Activated T-cell treated with anti-CD3 and anti-CD28 coated beads, Interleukin-2, amount 50 U/mL, for 24 hours (primary cell): ENCODE data around the gene TAGLN2.

Experiments
- DNase-seq: peaks from one replicate; pipeline ENCODE4 v3.0.0-alpha.2; 2020
- H3K27ac Mint-ChIP-seq: 2 replicates; pipeline ENCODE4 v1.8.0; 2020; ENCODE audit warnings: mild to moderate bottlenecking, mixed read lengths
- H3K27me3 Mint-ChIP-seq: 2 replicates; pipeline ENCODE4 v1.8.0; 2020; ENCODE audit warnings: mixed read lengths
- H3K36me3 Mint-ChIP-seq: 2 replicates; pipeline ENCODE4 v1.8.0; 2020; ENCODE audit warnings: low read depth, mixed read lengths
- H3K4me1 Mint-ChIP-seq: 2 replicates; pipeline ENCODE4 v1.8.0; 2020; ENCODE audit warnings: low read depth, mixed read lengths
- H3K4me3 Mint-ChIP-seq: 2 replicates; pipeline ENCODE4 v1.8.0; 2020; ENCODE audit warnings: mild to moderate bottlenecking, moderate library complexity, mixed read lengths
- H3K9me3 Mint-ChIP-seq: 2 replicates; pipeline ENCODE4 v1.8.0; 2020; ENCODE audit warnings: mixed read lengths

The TAGLN2 gene

GRCh38 chr1:159896546-159896930, 28.8 kb downstream of the TAGLN2 start:
- DNase-seq = no peak
- no peaks in the 10 kb centered on the region for H3K9me3 Mint-ChIP-seq
- H3K36me3 Mint-ChIP-seq = no peaks in the 10 kb centered on the region
- H3K4me1 Mint-ChIP-seq = peaks cover 2% of the 10 kb centered on the region
- no peak overlapping the region for H3K4me3 Mint-ChIP-seq
- no peaks in the 10 kb centered on the region for H3K27me3 Mint-ChIP-seq
- no peak overlapping the region for H3K27ac Mint-ChIP-seq

- H3K36me3 Mint-ChIP-seq = no peaks in the 10 kb centered on the region
- no peak overlapping the region for H3K27ac Mint-ChIP-seq
- H3K4me1 Mint-ChIP-seq = peaks cover 4% of the 10 kb centered on the region
- H3K4me3 Mint-ChIP-seq = no peak overlapping the region
- H3K9me3 Mint-ChIP-seq = no peaks in the 10 kb centered on the region
- DNase-seq = no peak
- no peaks in the 10 kb centered on the region for H3K27me3 Mint-ChIP-seq
These were observed 29.3 kb downstream of the TAGLN2 start for GRCh38 chr1:159895836-159896545.

GRCh38 chr1:159895286-159895685, 30.0 kb downstream of the TAGLN2 start:
- Mint-ChIP-seq H3K27me3 (no peaks in the 10 kb centered on the region), H3K27ac (no peak overlapping the region), H3K36me3 (no peaks in the 10 kb centered on the region), H3K4me1 (peaks cover 5% of the 10 kb centered on the region), H3K9me3 (no peaks in the 10 kb centered on the region), H3K4me3 (no peak overlapping the region)
- no peak for DNase-seq

GRCh38 chr1:159892944-159893343, 32.4 kb downstream of the TAGLN2 start:
- DNase-seq = no peak
- H3K27me3 Mint-ChIP-seq = no peaks in the 10 kb centered on the region
- peaks cover 13% of the 10 kb centered on the region for H3K4me1 Mint-ChIP-seq
- H3K36me3 Mint-ChIP-seq = no peaks in the 10 kb centered on the region
- H3K4me3 Mint-ChIP-seq = no peak overlapping the region
- H3K9me3 Mint-ChIP-seq = no peaks in the 10 kb centered on the region
- no peak overlapping the region for H3K27ac Mint-ChIP-seq

GRCh38 chr1:159891275-159892157, 33.8 kb downstream of the TAGLN2 start:
- Mint-ChIP-seq H3K27me3 (no peaks in the 10 kb centered on the region), H3K4me1 (peaks cover 13% of the 10 kb centered on the region), H3K4me3 (no peak overlapping the region), H3K27ac (no peak overlapping the region), H3K9me3 (no peaks in the 10 kb centered on the region), H3K36me3 (no peaks in the 10 kb centered on the region)
- DNase-seq = peak; percentile 82

GRCh38 chr1:159890390-159890789, 34.9 kb downstream of the TAGLN2 start:
- no peak overlapping the region for H3K4me3 Mint-ChIP-seq
- no peaks in the 10 kb centered on the region for H3K27me3 Mint-ChIP-seq
- H3K4me1 Mint-ChIP-seq = peaks cover 13% of the 10 kb centered on the region
- H3K36me3 Mint-ChIP-seq = no peaks in the 10 kb centered on the region
- no peak for DNase-seq
- no peaks in the 10 kb centered on the region for H3K9me3 Mint-ChIP-seq
- peak overlapping the region; percentile 0 for H3K27ac Mint-ChIP-seq

- Mint-ChIP-seq H3K4me3 (no peak overlapping the region), H3K27ac (no peak overlapping the region)
- no peak for DNase-seq
These were observed 35.5 kb downstream of the TAGLN2 start for GRCh38 chr1:159889821-159890252.

GRCh38 chr1:159889202-159889601, 36.1 kb downstream of the TAGLN2 start:
- DNase-seq = no peak
- no peak overlapping the region for H3K27ac Mint-ChIP-seq
- peaks cover 13% of the 10 kb centered on the region for H3K4me1 Mint-ChIP-seq
- H3K9me3 Mint-ChIP-seq = no peaks in the 10 kb centered on the region
- H3K27me3 Mint-ChIP-seq = no peaks in the 10 kb centered on the region
- no peak overlapping the region for H3K4me3 Mint-ChIP-seq
- no peaks in the 10 kb centered on the region for H3K36me3 Mint-ChIP-seq

More at GRCh38 chr1:159889821-159890252, 35.5 kb downstream of the TAGLN2 start:
- Mint-ChIP-seq H3K36me3 (no peaks in the 10 kb centered on the region), H3K4me1 (peaks cover 13% of the 10 kb centered on the region), H3K9me3 (no peaks in the 10 kb centered on the region), H3K27me3 (no peaks in the 10 kb centered on the region)

GRCh38 chr1:159884296-159884695, 41.0 kb downstream of the TAGLN2 start:
- no peaks in the 10 kb centered on the region for H3K27me3 Mint-ChIP-seq
- H3K4me1 Mint-ChIP-seq = peaks cover 2% of the 10 kb centered on the region
- no peaks in the 10 kb centered on the region for H3K9me3 Mint-ChIP-seq
- H3K36me3 Mint-ChIP-seq = no peaks in the 10 kb centered on the region
- H3K27ac Mint-ChIP-seq = no peak overlapping the region
- no peak overlapping the region for H3K4me3 Mint-ChIP-seq
- no peak for DNase-seq

GRCh38 chr1:159883134-159883533, 42.2 kb downstream of the TAGLN2 start:
- H3K27ac Mint-ChIP-seq = no peak overlapping the region
- no peaks in the 10 kb centered on the region for H3K4me1 Mint-ChIP-seq
- no peaks in the 10 kb centered on the region for H3K9me3 Mint-ChIP-seq
- no peak overlapping the region for H3K4me3 Mint-ChIP-seq
- H3K27me3 Mint-ChIP-seq = no peaks in the 10 kb centered on the region
- H3K36me3 Mint-ChIP-seq = no peaks in the 10 kb centered on the region
- DNase-seq = no peak

- no peak for DNase-seq
- Mint-ChIP-seq H3K36me3 (no peaks in the 10 kb centered on the region), H3K9me3 (no peaks in the 10 kb centered on the region), H3K4me1 (no peaks in the 10 kb centered on the region), H3K27me3 (no peaks in the 10 kb centered on the region), H3K4me3 (no peak overlapping the region), H3K27ac (no peak overlapping the region)
These were observed 42.8 kb downstream of the TAGLN2 start for GRCh38 chr1:159882527-159882862.

- Mint-ChIP-seq H3K4me1 (no peaks in the 10 kb centered on the region), H3K27ac (no peak overlapping the region), H3K36me3 (no peaks in the 10 kb centered on the region), H3K9me3 (no peaks in the 10 kb centered on the region), H3K27me3 (no peaks in the 10 kb centered on the region), H3K4me3 (no peak overlapping the region)
- DNase-seq = no peak
These were observed 43.4 kb downstream of the TAGLN2 start for GRCh38 chr1:159881622-159882526.

GRCh38 chr1:159880430-159880829, 44.9 kb downstream of the TAGLN2 start:
- H3K27ac Mint-ChIP-seq = no peak overlapping the region
- H3K27me3 Mint-ChIP-seq = no peaks in the 10 kb centered on the region
- no peaks in the 10 kb centered on the region for H3K36me3 Mint-ChIP-seq

GRCh38 chr1:159879977-159880376, 45.3 kb downstream of the TAGLN2 start:
- DNase-seq = no peak
- Mint-ChIP-seq H3K4me1 (no peaks in the 10 kb centered on the region), H3K27ac (no peak overlapping the region), H3K27me3 (no peaks in the 10 kb centered on the region), H3K9me3 (no peaks in the 10 kb centered on the region), H3K4me3 (no peak overlapping the region), H3K36me3 (no peaks in the 10 kb centered on the region)

More at GRCh38 chr1:159880430-159880829, 44.9 kb downstream of the TAGLN2 start:
- Mint-ChIP-seq H3K4me1 (no peaks in the 10 kb centered on the region), H3K4me3 (no peak overlapping the region), H3K9me3 (no peaks in the 10 kb centered on the region)
- DNase-seq = no peak
